Ecto neural progenitor cell (in vitro differentiated cells): Measurements from ENCODE around the gene UBE2J2.

Experiments used
- DNase-seq: peaks from one replicate; pipeline ENCODE4 v3.0.0-alpha.2; 2018; ENCODE audit warnings: low spot score

UBE2J2 gene

GRCh38 chr1:1309251-1310108 is 35.8 kb upstream of the UBE2J2 start:
- no peak for DNase-seq

GRCh38 chr1:1308756-1309250 is 35.1 kb upstream of the UBE2J2 start:
- DNase-seq = no peak

- peak; percentile 91 for DNase-seq
These were observed 34.5 kb upstream of the UBE2J2 start, which contains the start of the genes ACAP3 and PUSL1 for GRCh38 chr1:1307923-1308755. Gene ACAP3 (minus strand): TSS chr1:1307930. CDS start chr1:1307815, 115 bp downstream. Gene PUSL1 (plus strand): TSS chr1:1308597. CDS start chr1:1308644, 47 bp downstream.

GRCh38 chr1:1307261-1307922 is 33.7 kb upstream of the UBE2J2 start:
- DNase-seq = peak; percentile 75

GRCh38 chr1:1306661-1307260 is 33.1 kb upstream of the UBE2J2 start:
- no peak for DNase-seq

- DNase-seq = no peak
These were observed 32.5 kb upstream of the UBE2J2 start for GRCh38 chr1:1306070-1306660.

- no peak for DNase-seq
These were observed 31.8 kb upstream of the UBE2J2 start for GRCh38 chr1:1305300-1306069.

GRCh38 chr1:1304331-1305299 is 31.0 kb upstream of the UBE2J2 start:
- peak; percentile 87 for DNase-seq

GRCh38 chr1:1303736-1304135 is 30.1 kb upstream of the UBE2J2 start:
- DNase-seq = no peak

- no peak for DNase-seq
These were observed 29.4 kb upstream of the UBE2J2 start for GRCh38 chr1:1302951-1303509.

GRCh38 chr1:1302006-1302430 is 28.4 kb upstream of the UBE2J2 start:
- DNase-seq = no peak

GRCh38 chr1:1300352-1300739 is 26.7 kb upstream of the UBE2J2 start:
- no peak for DNase-seq

- DNase-seq = no peak
These were observed 26.2 kb upstream of the UBE2J2 start for GRCh38 chr1:1299686-1300351.

- DNase-seq = peak; percentile 84
These were observed 25.4 kb upstream of the UBE2J2 start for GRCh38 chr1:1298861-1299685.

GRCh38 chr1:1297802-1298424 is 24.3 kb upstream of the UBE2J2 start:
- DNase-seq = no peak

- DNase-seq = no peak
These were observed 22.7 kb upstream of the UBE2J2 start for GRCh38 chr1:1296070-1297061.
